GM19452 (cell line): Measurements from ENCODE around the gene PRPF38B.
"Not testable (repeated sequence)": the region's sequence is repeated elsewhere in the genome, so short reads cannot be mapped to it uniquely, and the experiment has no call there.

ENCODE experiments used
- ATAC-seq: cut with Tn5 transposase; IDR thresholded peaks from one replicate; pipeline ENCODE4 v1.9.1; 2021; ENCODE audit not compliant: unreplicated experiment

Gene PRPF38B

GRCh38 chr1:108691942-108692723, at the start of gene PRPF38B:
Gene PRPF38B (plus strand): TSS chr1:108692310. CDS start chr1:108692592, 282 bp downstream.
- ATAC-seq = peak; percentile 92

- no peak for ATAC-seq
These were observed 48.4 kb upstream of the PRPF38B start for GRCh38 chr1:108643492-108644335.

- ATAC-seq = no peak
These were observed 47.1 kb upstream of the PRPF38B start for GRCh38 chr1:108644984-108645383.

GRCh38 chr1:108645564-108646184, 46.4 kb upstream of the PRPF38B start:
- no peak for ATAC-seq

GRCh38 chr1:108646265-108646647, 45.9 kb upstream of the PRPF38B start:
- no peak for ATAC-seq

GRCh38 chr1:108646648-108647269, 45.4 kb upstream of the PRPF38B start:
- ATAC-seq = peak; percentile 70

- no peak for ATAC-seq
These were observed 38.5 kb upstream of the PRPF38B start for GRCh38 chr1:108653431-108654105.

GRCh38 chr1:108657356-108658080, 34.6 kb upstream of the PRPF38B start:
- no peak for ATAC-seq

- ATAC-seq = peak; percentile 90
These were observed 31.0 kb upstream of the PRPF38B start, which contains the start of gene HENMT1 for GRCh38 chr1:108661030-108661609. Gene HENMT1 (minus strand): TSS chr1:108661093. CDS start chr1:108659884, 1,209 bp downstream.

- ATAC-seq = no peak
These were observed 29.0 kb upstream of the PRPF38B start for GRCh38 chr1:108663074-108663473.

- no peak for ATAC-seq
These were observed 27.6 kb upstream of the PRPF38B start for GRCh38 chr1:108664481-108664880.

GRCh38 chr1:108665067-108665466, 27.0 kb upstream of the PRPF38B start:
- no peak for ATAC-seq

- ATAC-seq = no peak
These were observed 26.3 kb upstream of the PRPF38B start for GRCh38 chr1:108665771-108666170.

- ATAC-seq = not testable (repeated sequence)
These were observed 24.7 kb upstream of the PRPF38B start for GRCh38 chr1:108667422-108667821.

- no peak for ATAC-seq
These were observed 23.3 kb upstream of the PRPF38B start for GRCh38 chr1:108668777-108669176.

- ATAC-seq = no peak
These were observed 22.4 kb upstream of the PRPF38B start for GRCh38 chr1:108669679-108670078.

- ATAC-seq = no peak
These were observed 21.9 kb upstream of the PRPF38B start for GRCh38 chr1:108670131-108670773.

GRCh38 chr1:108671143-108671542, 21.0 kb upstream of the PRPF38B start:
- ATAC-seq = no peak

GRCh38 chr1:108678706-108679105, 13.4 kb upstream of the PRPF38B start:
- ATAC-seq = no peak
